PC-9 (cell line): ENCODE data around the gene ACOT4.
"Not testable (repeated sequence)": the region's sequence is repeated elsewhere in the genome, so short reads cannot be mapped to it uniquely, and the experiment has no call there.

Experiments
- CTCF ChIP-seq: fragments of 200-600 bp; sonication (generic); conservative IDR thresholded peaks from 2 replicates; pipeline ENCODE4 v1.6.1; 2017; ENCODE audit warnings: mixed run types, antibody characterized with exemption, mild to moderate bottlenecking, moderate library complexity
- EZH2 ChIP-seq: fragments of 200-600 bp; sonication (generic); IDR thresholded peaks from 2 replicates; pipeline ENCODE4 v1.8.0; 2017; ENCODE audit warnings: antibody characterized with exemption, low read depth

- not testable (repeated sequence) for TF ChIP-seq CTCF, EZH2
Observed at GRCh38 chr14:73562696-73563095, 29.0 kb upstream of the ACOT4 start.
